H1 (cell line): ENCODE results near the gene SYTL5. TPM values are rescaled to one million over a fixed set of nuclear protein-coding genes. Genes with fewer than 3 reads are reported as not detected.

ENCODE experiments used
- JUN ChIP-seq: IDR thresholded peaks from 2 replicates; pipeline ENCODE4 v1.6.1; 2011; ENCODE audit warnings: low read depth, mild to moderate bottlenecking, improper control_type of control experiment, low read length
- MAFK ChIP-seq: IDR thresholded peaks from 2 replicates; pipeline ENCODE4 v1.6.1; 2012; ENCODE audit warnings: low read depth, mild to moderate bottlenecking, improper control_type of control experiment, low read length
- POLR2AphosphoS5 ChIP-seq: IDR thresholded peaks from 2 replicates; pipeline ENCODE4 v1.6.1; 2011; ENCODE audit warnings: low read depth, low read length
- RBBP5 ChIP-seq: IDR thresholded peaks from 2 replicates; pipeline ENCODE4 v1.7.1; 2012; ENCODE audit warnings: low read depth, mild to moderate bottlenecking, inconsistent platforms, low read length, moderate library complexity, borderline replicate concordance
- polyA plus RNA-seq, 7 experiments: library from polyadenylated mRNA; depleted of rRNA in 3 of 7; stranded (reverse) in 5 of 7; unstranded in 2 of 7; fragments of >200 nt in 5 of 7; fragments of 200-250 nt in 2 of 7; gene quantifications; 1 replicate in 5 of 7; 2 replicates in 1 of 7; 4 replicates in 1 of 7; pipeline versions ENCODE4 v1.2.1 to v1.2.3, GENCODE V29; 2011 to 2013; ENCODE audit warnings: missing spikeins in 2 of 7, mixed read lengths in 2 of 7
- total RNA-seq: library from RNA; stranded (reverse); fragmentation: NEBNext Ultra II Directional; extraction: Animal tissue kit (Norgen Biotek cat#: 25700); gene quantifications from 2 replicates; pipeline ENCODE4 v1.2.1, GENCODE V29; 2021
- TF ChIP-seq, protein P1 (sequence below): fragments of 300-600 bp; sonication (generic); IDR thresholded peaks from 2 replicates; pipeline ENCODE4 v1.7.1; 2012; ENCODE audit warnings: low read length, moderate library complexity, mild to moderate bottlenecking, inconsistent platforms; ENCODE audit not compliant: insufficient replicate concordance

Gene SYTL5
- total and polyA plus RNA-seq, 2 of the 8 experiments (the other 6 are each of a cell fraction or from before 2014, with no cell fraction given) = 0.15 to 0.52 TPM

DNA sequence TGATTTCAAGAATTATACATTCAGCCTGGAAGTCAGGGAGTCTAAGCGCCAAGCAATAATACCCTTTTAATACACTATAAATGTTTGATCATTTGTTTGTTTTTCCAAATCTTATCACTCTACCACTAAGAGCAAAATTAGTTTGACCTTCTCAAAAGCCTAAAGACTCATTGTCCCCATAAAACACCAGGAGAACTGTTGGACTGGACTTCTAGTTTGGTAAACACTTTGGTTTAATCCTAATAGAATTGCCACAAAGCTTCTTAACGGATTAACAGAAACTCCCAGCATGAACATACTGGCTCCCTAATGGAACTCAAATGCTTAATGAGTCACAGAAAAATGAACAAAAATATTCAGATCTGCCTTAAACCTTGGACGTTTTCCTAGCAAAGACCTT, 34.9 kb downstream of the SYTL5 start (continued):
- TF ChIP-seq, protein P1, sequence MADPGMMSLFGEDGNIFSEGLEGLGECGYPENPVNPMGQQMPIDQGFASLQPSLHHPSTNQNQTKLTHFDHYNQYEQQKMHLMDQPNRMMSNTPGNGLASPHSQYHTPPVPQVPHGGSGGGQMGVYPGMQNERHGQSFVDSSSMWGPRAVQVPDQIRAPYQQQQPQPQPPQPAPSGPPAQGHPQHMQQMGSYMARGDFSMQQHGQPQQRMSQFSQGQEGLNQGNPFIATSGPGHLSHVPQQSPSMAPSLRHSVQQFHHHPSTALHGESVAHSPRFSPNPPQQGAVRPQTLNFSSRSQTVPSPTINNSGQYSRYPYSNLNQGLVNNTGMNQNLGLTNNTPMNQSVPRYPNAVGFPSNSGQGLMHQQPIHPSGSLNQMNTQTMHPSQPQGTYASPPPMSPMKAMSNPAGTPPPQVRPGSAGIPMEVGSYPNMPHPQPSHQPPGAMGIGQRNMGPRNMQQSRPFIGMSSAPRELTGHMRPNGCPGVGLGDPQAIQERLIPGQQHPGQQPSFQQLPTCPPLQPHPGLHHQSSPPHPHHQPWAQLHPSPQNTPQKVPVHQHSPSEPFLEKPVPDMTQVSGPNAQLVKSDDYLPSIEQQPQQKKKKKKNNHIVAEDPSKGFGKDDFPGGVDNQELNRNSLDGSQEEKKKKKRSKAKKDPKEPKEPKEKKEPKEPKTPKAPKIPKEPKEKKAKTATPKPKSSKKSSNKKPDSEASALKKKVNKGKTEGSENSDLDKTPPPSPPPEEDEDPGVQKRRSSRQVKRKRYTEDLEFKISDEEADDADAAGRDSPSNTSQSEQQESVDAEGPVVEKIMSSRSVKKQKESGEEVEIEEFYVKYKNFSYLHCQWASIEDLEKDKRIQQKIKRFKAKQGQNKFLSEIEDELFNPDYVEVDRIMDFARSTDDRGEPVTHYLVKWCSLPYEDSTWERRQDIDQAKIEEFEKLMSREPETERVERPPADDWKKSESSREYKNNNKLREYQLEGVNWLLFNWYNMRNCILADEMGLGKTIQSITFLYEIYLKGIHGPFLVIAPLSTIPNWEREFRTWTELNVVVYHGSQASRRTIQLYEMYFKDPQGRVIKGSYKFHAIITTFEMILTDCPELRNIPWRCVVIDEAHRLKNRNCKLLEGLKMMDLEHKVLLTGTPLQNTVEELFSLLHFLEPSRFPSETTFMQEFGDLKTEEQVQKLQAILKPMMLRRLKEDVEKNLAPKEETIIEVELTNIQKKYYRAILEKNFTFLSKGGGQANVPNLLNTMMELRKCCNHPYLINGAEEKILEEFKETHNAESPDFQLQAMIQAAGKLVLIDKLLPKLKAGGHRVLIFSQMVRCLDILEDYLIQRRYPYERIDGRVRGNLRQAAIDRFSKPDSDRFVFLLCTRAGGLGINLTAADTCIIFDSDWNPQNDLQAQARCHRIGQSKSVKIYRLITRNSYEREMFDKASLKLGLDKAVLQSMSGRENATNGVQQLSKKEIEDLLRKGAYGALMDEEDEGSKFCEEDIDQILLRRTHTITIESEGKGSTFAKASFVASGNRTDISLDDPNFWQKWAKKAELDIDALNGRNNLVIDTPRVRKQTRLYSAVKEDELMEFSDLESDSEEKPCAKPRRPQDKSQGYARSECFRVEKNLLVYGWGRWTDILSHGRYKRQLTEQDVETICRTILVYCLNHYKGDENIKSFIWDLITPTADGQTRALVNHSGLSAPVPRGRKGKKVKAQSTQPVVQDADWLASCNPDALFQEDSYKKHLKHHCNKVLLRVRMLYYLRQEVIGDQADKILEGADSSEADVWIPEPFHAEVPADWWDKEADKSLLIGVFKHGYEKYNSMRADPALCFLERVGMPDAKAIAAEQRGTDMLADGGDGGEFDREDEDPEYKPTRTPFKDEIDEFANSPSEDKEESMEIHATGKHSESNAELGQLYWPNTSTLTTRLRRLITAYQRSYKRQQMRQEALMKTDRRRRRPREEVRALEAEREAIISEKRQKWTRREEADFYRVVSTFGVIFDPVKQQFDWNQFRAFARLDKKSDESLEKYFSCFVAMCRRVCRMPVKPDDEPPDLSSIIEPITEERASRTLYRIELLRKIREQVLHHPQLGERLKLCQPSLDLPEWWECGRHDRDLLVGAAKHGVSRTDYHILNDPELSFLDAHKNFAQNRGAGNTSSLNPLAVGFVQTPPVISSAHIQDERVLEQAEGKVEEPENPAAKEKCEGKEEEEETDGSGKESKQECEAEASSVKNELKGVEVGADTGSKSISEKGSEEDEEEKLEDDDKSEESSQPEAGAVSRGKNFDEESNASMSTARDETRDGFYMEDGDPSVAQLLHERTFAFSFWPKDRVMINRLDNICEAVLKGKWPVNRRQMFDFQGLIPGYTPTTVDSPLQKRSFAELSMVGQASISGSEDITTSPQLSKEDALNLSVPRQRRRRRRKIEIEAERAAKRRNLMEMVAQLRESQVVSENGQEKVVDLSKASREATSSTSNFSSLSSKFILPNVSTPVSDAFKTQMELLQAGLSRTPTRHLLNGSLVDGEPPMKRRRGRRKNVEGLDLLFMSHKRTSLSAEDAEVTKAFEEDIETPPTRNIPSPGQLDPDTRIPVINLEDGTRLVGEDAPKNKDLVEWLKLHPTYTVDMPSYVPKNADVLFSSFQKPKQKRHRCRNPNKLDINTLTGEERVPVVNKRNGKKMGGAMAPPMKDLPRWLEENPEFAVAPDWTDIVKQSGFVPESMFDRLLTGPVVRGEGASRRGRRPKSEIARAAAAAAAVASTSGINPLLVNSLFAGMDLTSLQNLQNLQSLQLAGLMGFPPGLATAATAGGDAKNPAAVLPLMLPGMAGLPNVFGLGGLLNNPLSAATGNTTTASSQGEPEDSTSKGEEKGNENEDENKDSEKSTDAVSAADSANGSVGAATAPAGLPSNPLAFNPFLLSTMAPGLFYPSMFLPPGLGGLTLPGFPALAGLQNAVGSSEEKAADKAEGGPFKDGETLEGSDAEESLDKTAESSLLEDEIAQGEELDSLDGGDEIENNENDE = no peak
- TF ChIP-seq RBBP5 (no peak), MAFK (no peak), JUN (no peak), POLR2AphosphoS5 (no peak)
